WTC11 (cell line): Measurements from ENCODE around the gene OR2M5. TPM values are rescaled to one million over a fixed set of nuclear protein-coding genes. Genes with fewer than 3 reads are reported as not detected.

Experiments used
- ATAC-seq: fragments of 200-7000 bp; cut with Tn5 transposase; 2 replicates; pipeline ENCODE4 v1.10.0; 2021; ENCODE audit warnings: mild to moderate bottlenecking, moderate library complexity
- CTCF ChIA-PET: fragments of 300-600 bp; sonication (Branson Sonifier 250); formaldehyde crosslinking; loops from one replicate; lab custom pipeline; 2021; ENCODE audit warnings: antibody characterized with exemption; lab: Charles Lee
- POLR2A ChIA-PET: fragments of 350-600 bp; sonication (Branson Sonifier 250); formaldehyde crosslinking; loops from one replicate; lab custom pipeline; 2021; ENCODE audit warnings: antibody characterized with exemption; lab: Charles Lee
- DNase-seq: peaks from one replicate; pipeline ENCODE4 v3.0.0; 2021; ENCODE audit warnings: low spot score
- H3K27ac Mint-ChIP-seq: 2 replicates; pipeline ENCODE4 v1.8.0; 2021; ENCODE audit warnings: mixed read lengths
- H3K27me3 Mint-ChIP-seq: 2 replicates; pipeline ENCODE4 v1.8.0; 2021; ENCODE audit warnings: low read depth, mild to moderate bottlenecking, moderate library complexity, mixed read lengths
- H3K36me3 Mint-ChIP-seq: 2 replicates; pipeline ENCODE4 v1.8.0; 2021; ENCODE audit warnings: mixed read lengths
- H3K4me1 Mint-ChIP-seq: 2 replicates; pipeline ENCODE4 v1.8.0; 2022; ENCODE audit warnings: mixed read lengths
- H3K4me3 Mint-ChIP-seq: 2 replicates; pipeline ENCODE4 v1.8.0; 2021; ENCODE audit warnings: mild to moderate bottlenecking, moderate library complexity, mixed read lengths
- H3K9me3 Mint-ChIP-seq: 2 replicates; pipeline ENCODE4 v1.8.0; 2021; ENCODE audit warnings: mixed read lengths
- AR ChIP-seq: fragments of 250-450 bp; sonication (Bioruptor Pico); IDR thresholded peaks from 2 replicates; pipeline ENCODE4 v1.9.0; 2021; ENCODE audit warnings: mild to moderate bottlenecking
- ATF6 ChIP-seq: sonication (generic); formaldehyde crosslinking; IDR thresholded peaks from 2 replicates; pipeline ENCODE4 v1.8.1; 2023; ENCODE audit warnings: mild to moderate bottlenecking, missing genetic modification reagents
- CDX4 ChIP-seq: fragments of 250-450 bp; sonication (Bioruptor Pico); IDR thresholded peaks from 2 replicates; pipeline ENCODE4 v1.9.0; 2021; ENCODE audit warnings: moderate library complexity, mild to moderate bottlenecking, inconsistent platforms, borderline replicate concordance
- ESRRA ChIP-seq: sonication (generic); formaldehyde crosslinking; IDR thresholded peaks from 2 replicates; pipeline ENCODE4 v1.8.1; 2022; ENCODE audit warnings: mild to moderate bottlenecking, missing genetic modification reagents, borderline replicate concordance
- FOXJ3 ChIP-seq: sonication (generic); formaldehyde crosslinking; IDR thresholded peaks from 2 replicates; pipeline ENCODE4 v1.9.0; 2021; ENCODE audit warnings: missing genetic modification reagents, mild to moderate bottlenecking, borderline replicate concordance
- FOXK1 ChIP-seq: sonication (generic); formaldehyde crosslinking; IDR thresholded peaks from 2 replicates; pipeline ENCODE4 v1.8.0; 2022; ENCODE audit warnings: mild to moderate bottlenecking, moderate library complexity, missing genetic modification reagents
- KAT7 ChIP-seq: sonication (generic); formaldehyde crosslinking; IDR thresholded peaks from 2 replicates; pipeline ENCODE4 v1.8.1; 2023; ENCODE audit warnings: missing genetic modification reagents, mild to moderate bottlenecking, borderline replicate concordance
- NFATC4 ChIP-seq: fragments of 250-450 bp; sonication (Bioruptor Pico); IDR thresholded peaks from 2 replicates; pipeline ENCODE4 v1.9.0; 2021; ENCODE audit warnings: mild to moderate bottlenecking
- OVOL2 ChIP-seq: fragments of 250-450 bp; sonication (Bioruptor Pico); IDR thresholded peaks from 2 replicates; pipeline ENCODE4 v1.9.0; 2021; ENCODE audit warnings: mild to moderate bottlenecking, borderline replicate concordance
- RORB ChIP-seq: fragments of 250-450 bp; sonication (Bioruptor Pico); IDR thresholded peaks from 2 replicates; pipeline ENCODE4 v1.9.0; 2021; ENCODE audit warnings: mild to moderate bottlenecking
- SMAD4 ChIP-seq: sonication (generic); formaldehyde crosslinking; IDR thresholded peaks from 2 replicates; pipeline ENCODE4 v1.8.0; 2022; ENCODE audit warnings: mild to moderate bottlenecking, missing genetic modification reagents
- SP1 ChIP-seq: sonication (generic); formaldehyde crosslinking; conservative IDR thresholded peaks from 2 replicates; pipeline ENCODE4 v1.8.1; 2022; ENCODE audit warnings: missing genetic modification reagents
- TCF7 ChIP-seq: sonication (generic); formaldehyde crosslinking; IDR thresholded peaks from 2 replicates; pipeline ENCODE4 v1.8.0; 2022; ENCODE audit warnings: mild to moderate bottlenecking, low read depth, missing genetic modification reagents, moderate library complexity
- TEAD1 ChIP-seq: sonication (generic); formaldehyde crosslinking; IDR thresholded peaks from 2 replicates; pipeline ENCODE4 v1.8.0; 2022; ENCODE audit warnings: mild to moderate bottlenecking, missing genetic modification reagents
- ZNF263 ChIP-seq: sonication (generic); formaldehyde crosslinking; IDR thresholded peaks from 2 replicates; pipeline ENCODE4 v1.8.1; 2022; ENCODE audit warnings: low read depth, mild to moderate bottlenecking, moderate library complexity, missing genetic modification reagents
- ZNF671 ChIP-seq: fragments of 250-450 bp; sonication (Bioruptor Pico); IDR thresholded peaks from 2 replicates; pipeline ENCODE4 v1.8.0; 2021; ENCODE audit warnings: mild to moderate bottlenecking
- total RNA-seq: library from RNA; stranded (reverse); gene quantifications from 3 replicates; pipeline ENCODE4 v1.2.3, GENCODE V29; 2021
- TF ChIP-seq, protein P1 (sequence below): sonication (generic); formaldehyde crosslinking; IDR thresholded peaks from 2 replicates; pipeline ENCODE4 v1.8.0; 2022; ENCODE audit warnings: missing genetic modification reagents
- TF ChIP-seq, protein P2 (sequence below): sonication (generic); formaldehyde crosslinking; IDR thresholded peaks from 2 replicates; pipeline ENCODE4 v1.8.0; 2022; ENCODE audit warnings: mild to moderate bottlenecking, missing genetic modification reagents

The OR2M5 gene
- total RNA-seq, 1 experiment from 2014 or later, result not detected

DNA sequence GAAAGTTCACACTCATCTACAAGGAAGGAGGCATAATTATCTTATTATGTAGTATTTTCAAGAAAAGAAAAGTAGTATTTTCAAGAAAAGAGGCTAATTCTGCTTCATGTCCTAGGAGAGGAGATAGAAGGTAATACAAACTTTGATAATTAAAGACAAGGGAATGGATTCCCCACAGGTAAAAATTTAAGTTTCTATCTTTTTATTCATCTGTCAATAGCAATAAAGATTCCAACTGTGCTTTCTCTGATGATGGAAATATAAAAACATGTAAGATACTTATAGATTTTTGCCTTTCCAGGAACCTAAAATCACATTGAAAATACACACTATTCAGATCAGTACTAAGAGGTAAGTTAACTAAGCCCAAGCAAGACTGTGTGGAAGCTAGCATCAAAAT lies 29.6 kb downstream of the OR2M5 start, which contains the start of gene OR2M2 (continued):
- TF ChIP-seq, protein P1, sequence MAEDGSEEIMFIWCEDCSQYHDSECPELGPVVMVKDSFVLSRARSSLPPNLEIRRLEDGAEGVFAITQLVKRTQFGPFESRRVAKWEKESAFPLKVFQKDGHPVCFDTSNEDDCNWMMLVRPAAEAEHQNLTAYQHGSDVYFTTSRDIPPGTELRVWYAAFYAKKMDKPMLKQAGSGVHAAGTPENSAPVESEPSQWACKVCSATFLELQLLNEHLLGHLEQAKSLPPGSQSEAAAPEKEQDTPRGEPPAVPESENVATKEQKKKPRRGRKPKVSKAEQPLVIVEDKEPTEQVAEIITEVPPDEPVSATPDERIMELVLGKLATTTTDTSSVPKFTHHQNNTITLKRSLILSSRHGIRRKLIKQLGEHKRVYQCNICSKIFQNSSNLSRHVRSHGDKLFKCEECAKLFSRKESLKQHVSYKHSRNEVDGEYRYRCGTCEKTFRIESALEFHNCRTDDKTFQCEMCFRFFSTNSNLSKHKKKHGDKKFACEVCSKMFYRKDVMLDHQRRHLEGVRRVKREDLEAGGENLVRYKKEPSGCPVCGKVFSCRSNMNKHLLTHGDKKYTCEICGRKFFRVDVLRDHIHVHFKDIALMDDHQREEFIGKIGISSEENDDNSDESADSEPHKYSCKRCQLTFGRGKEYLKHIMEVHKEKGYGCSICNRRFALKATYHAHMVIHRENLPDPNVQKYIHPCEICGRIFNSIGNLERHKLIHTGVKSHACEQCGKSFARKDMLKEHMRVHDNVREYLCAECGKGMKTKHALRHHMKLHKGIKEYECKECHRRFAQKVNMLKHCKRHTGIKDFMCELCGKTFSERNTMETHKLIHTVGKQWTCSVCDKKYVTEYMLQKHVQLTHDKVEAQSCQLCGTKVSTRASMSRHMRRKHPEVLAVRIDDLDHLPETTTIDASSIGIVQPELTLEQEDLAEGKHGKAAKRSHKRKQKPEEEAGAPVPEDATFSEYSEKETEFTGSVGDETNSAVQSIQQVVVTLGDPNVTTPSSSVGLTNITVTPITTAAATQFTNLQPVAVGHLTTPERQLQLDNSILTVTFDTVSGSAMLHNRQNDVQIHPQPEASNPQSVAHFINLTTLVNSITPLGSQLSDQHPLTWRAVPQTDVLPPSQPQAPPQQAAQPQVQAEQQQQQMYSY (CRISPR knock-in tag), result no peak
- TF ChIP-seq OVOL2 (CRISPR knock-in tag) (no peak), KAT7 (no peak), TEAD1 (CRISPR knock-in tag) (no peak), SP1 (CRISPR knock-in tag) (no peak), ZNF671 (no peak), TCF7 (CRISPR knock-in tag) (no peak), SMAD4 (CRISPR knock-in tag) (no peak)
- TF ChIP-seq, protein P2, sequence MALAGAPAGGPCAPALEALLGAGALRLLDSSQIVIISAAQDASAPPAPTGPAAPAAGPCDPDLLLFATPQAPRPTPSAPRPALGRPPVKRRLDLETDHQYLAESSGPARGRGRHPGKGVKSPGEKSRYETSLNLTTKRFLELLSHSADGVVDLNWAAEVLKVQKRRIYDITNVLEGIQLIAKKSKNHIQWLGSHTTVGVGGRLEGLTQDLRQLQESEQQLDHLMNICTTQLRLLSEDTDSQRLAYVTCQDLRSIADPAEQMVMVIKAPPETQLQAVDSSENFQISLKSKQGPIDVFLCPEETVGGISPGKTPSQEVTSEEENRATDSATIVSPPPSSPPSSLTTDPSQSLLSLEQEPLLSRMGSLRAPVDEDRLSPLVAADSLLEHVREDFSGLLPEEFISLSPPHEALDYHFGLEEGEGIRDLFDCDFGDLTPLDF, result no peak

DNA sequence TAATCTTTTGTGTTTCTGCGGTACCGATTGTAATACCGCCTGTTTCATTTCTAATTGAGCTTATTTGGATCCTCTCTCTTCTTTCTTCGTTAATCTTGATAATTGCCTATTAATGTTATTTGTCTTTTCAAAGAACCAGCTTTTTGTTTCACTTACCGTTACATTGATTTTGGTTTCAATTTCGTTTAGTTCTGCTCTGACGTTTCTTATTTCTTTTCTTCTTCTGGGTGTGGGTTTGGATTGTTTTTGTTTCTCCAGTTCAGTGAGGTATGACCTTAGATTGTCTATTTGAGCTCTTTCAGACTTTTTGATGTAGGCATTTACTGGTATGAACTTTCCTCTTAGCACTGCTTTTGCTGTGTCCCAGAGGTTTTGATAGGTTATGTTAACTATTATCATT lies 39.0 kb downstream of the OR2M5 start:
- ChIA-PET CTCF (no interaction called here), POLR2A (no interaction called here)
- H3K4me1 Mint-ChIP-seq, result no peaks in the 10 kb centered on the region
- no peak for TF ChIP-seq KAT7
- no peak for TF ChIP-seq NFATC4 (CRISPR knock-in tag)
- no peak for TF ChIP-seq FOXK1
- TF ChIP-seq AR (CRISPR knock-in tag), result no peak
- no peak for TF ChIP-seq ZNF263 (CRISPR knock-in tag)
- no peak for TF ChIP-seq SMAD4 (CRISPR knock-in tag)
- no peak for TF ChIP-seq RORB (CRISPR knock-in tag)
- TF ChIP-seq FOXJ3 (CRISPR knock-in tag), result no peak
- no peak overlapping the region for H3K4me3 Mint-ChIP-seq
- peaks cover 78% of the 10 kb centered on the region for H3K9me3 Mint-ChIP-seq
- peaks cover 74% of the 10 kb centered on the region for H3K36me3 Mint-ChIP-seq
- H3K27me3 Mint-ChIP-seq, result no peaks in the 10 kb centered on the region; the same call in none of the 2 replicates
- ATAC-seq (no peak), DNase-seq (no peak)
- H3K27ac Mint-ChIP-seq, result no peak overlapping the region

- no peak overlapping the region for H3K27ac Mint-ChIP-seq
- POLR2A ChIA-PET, result no interaction called here
- peaks cover 78% of the 10 kb centered on the region for H3K9me3 Mint-ChIP-seq
- no peak for DNase-seq
- peaks cover 7% of the 10 kb centered on the region for H3K27me3 Mint-ChIP-seq
- CTCF ChIA-PET, result no interaction called here
- ATAC-seq, result no peak
- peaks cover 77% of the 10 kb centered on the region for H3K36me3 Mint-ChIP-seq
- no peaks in the 10 kb centered on the region for H3K4me1 Mint-ChIP-seq
- H3K4me3 Mint-ChIP-seq, result no peak overlapping the region
- TF ChIP-seq CDX4 (CRISPR knock-in tag) (no peak), ZNF263 (CRISPR knock-in tag) (no peak), ESRRA (CRISPR knock-in tag) (no peak), AR (CRISPR knock-in tag) (no peak), ATF6 (no peak)
These were observed 42.4 kb downstream of the OR2M5 start for GRCh38 chr1:248187363-248187762.
